HEK293 (cell line): ENCODE data around the gene CACNA1G.

Experiments
- CTCF ChIA-PET: fragments of 350-600 bp; formaldehyde crosslinking; extraction: SDS; loops from one replicate; lab custom pipeline; 2021; ENCODE audit warnings: antibody characterized with exemption; lab: Yijun Ruan, JAX
- POLR2A ChIA-PET: fragments of 300-600 bp; formaldehyde crosslinking; extraction: SDS; loops from one replicate; lab custom pipeline; 2020; ENCODE audit warnings: antibody characterized with exemption, inconsistent platforms; lab: Yijun Ruan, JAX
- H3K27ac ChIP-seq: fragments of 200-500 bp; sonication (Bioruptor generic); 2 replicates; pipeline ENCODE4 v1.5.1; 2014; ENCODE audit warnings: low read depth, low read length, control low read depth, inconsistent platforms; ENCODE audit errors: extremely low read depth
- H3K36me3 ChIP-seq, 2 experiments: fragments of 200-500 bp in 1 of 2; sonication (Bioruptor generic) in 1 of 2; 1 replicate in 1 of 2; 2 replicates in 1 of 2; pipeline ENCODE4 v1.5.1; 2014 to 2017; ENCODE audit warnings: inconsistent platforms in 2 of 2, low read length in 2 of 2; ENCODE audit not compliant: control insufficient read depth in 2 of 2, insufficient read depth in 1 of 2
- H3K4me1 ChIP-seq: fragments of 200-500 bp; sonication (Bioruptor generic); 2 replicates; pipeline ENCODE4 v1.5.1; 2014; ENCODE audit warnings: mild to moderate bottlenecking, low read length, inconsistent platforms; ENCODE audit not compliant: control insufficient read depth, insufficient read depth
- H3K4me3 ChIP-seq: 2 replicates; pipeline ENCODE4 v1.5.1; 2011; ENCODE audit warnings: low read depth, mild to moderate bottlenecking, control low read depth, low read length, moderate library complexity
- H3K9me3 ChIP-seq: fragments of 200-500 bp; sonication (Bioruptor generic); 2 replicates; pipeline ENCODE4 v1.5.1; 2014; ENCODE audit warnings: low read depth, low read length, inconsistent platforms; ENCODE audit not compliant: control insufficient read depth, insufficient read depth
- BCL11B ChIP-seq: fragments of 450-650 bp; formaldehyde crosslinking; IDR thresholded peaks from 2 replicates; pipeline ENCODE4 v1.5.1; 2016; ENCODE audit warnings: low read depth, missing biosample characterization, missing genetic modification characterization
- SP7 ChIP-seq: fragments of 450-650 bp; formaldehyde crosslinking; IDR thresholded peaks from 2 replicates; pipeline ENCODE4 v1.5.1; 2016; ENCODE audit warnings: missing biosample characterization, missing genetic modification characterization
- ZFP37 ChIP-seq: fragments of 450-650 bp; formaldehyde crosslinking; IDR thresholded peaks from 2 replicates; pipeline ENCODE4 v1.5.1; 2016; ENCODE audit warnings: missing biosample characterization, missing genetic modification characterization
- ZIC2 ChIP-seq: fragments of 450-650 bp; formaldehyde crosslinking; IDR thresholded peaks from 2 replicates; pipeline ENCODE4 v1.5.1; 2016; ENCODE audit warnings: missing biosample characterization, missing genetic modification characterization
- ZNF132 ChIP-seq: fragments of 450-650 bp; formaldehyde crosslinking; IDR thresholded peaks from 2 replicates; pipeline ENCODE4 v1.5.1; 2017; ENCODE audit warnings: missing biosample characterization, missing genetic modification characterization, borderline replicate concordance
- ZNF19 ChIP-seq: fragments of 450-650 bp; formaldehyde crosslinking; IDR thresholded peaks from 2 replicates; pipeline ENCODE4; 2016; ENCODE audit warnings: missing biosample characterization, missing genetic modification characterization, low read depth
- ZNF211 ChIP-seq: fragments of 450-650 bp; formaldehyde crosslinking; IDR thresholded peaks from 2 replicates; pipeline ENCODE4 v1.5.1; 2016; ENCODE audit warnings: low read depth, missing biosample characterization, missing genetic modification characterization
- ZNF350 ChIP-seq: fragments of 450-650 bp; formaldehyde crosslinking; IDR thresholded peaks from 2 replicates; pipeline ENCODE4 v1.5.0; 2017; ENCODE audit warnings: missing biosample characterization, mild to moderate bottlenecking, missing genetic modification characterization
- ZNF521 ChIP-seq: fragments of 450-650 bp; formaldehyde crosslinking; IDR thresholded peaks from 2 replicates; pipeline ENCODE4 v1.5.1; 2017; ENCODE audit warnings: missing biosample characterization, mild to moderate bottlenecking, missing genetic modification characterization
- ZNF530 ChIP-seq: fragments of 450-650 bp; formaldehyde crosslinking; IDR thresholded peaks from 2 replicates; pipeline ENCODE4 v1.5.1; 2016; ENCODE audit warnings: low read depth, missing biosample characterization, missing genetic modification characterization
- ZNF623 ChIP-seq: fragments of 450-650 bp; formaldehyde crosslinking; IDR thresholded peaks from 2 replicates; pipeline ENCODE4 v1.5.1; 2016; ENCODE audit warnings: missing biosample characterization, missing genetic modification characterization
- ZNF76 ChIP-seq: fragments of 450-650 bp; formaldehyde crosslinking; IDR thresholded peaks from 2 replicates; pipeline ENCODE4; 2016; ENCODE audit warnings: low read depth, missing biosample characterization, missing genetic modification characterization, borderline replicate concordance
- TF ChIP-seq, protein P1 (sequence below): fragments of 450-650 bp; formaldehyde crosslinking; conservative IDR thresholded peaks from 2 replicates; pipeline ENCODE4 v1.5.1; 2016; ENCODE audit warnings: low read depth, missing biosample characterization, missing genetic modification characterization
- TF ChIP-seq, protein P2 (sequence below): fragments of 450-650 bp; formaldehyde crosslinking; IDR thresholded peaks from 2 replicates; pipeline ENCODE4 v1.5.1; 2016; ENCODE audit warnings: missing biosample characterization, missing genetic modification characterization
- TF ChIP-seq, protein P3 (sequence below): fragments of 450-650 bp; formaldehyde crosslinking; IDR thresholded peaks from 2 replicates; pipeline ENCODE4 v1.5.1; 2016; ENCODE audit warnings: missing biosample characterization, missing genetic modification characterization
- TF ChIP-seq, protein P4 (sequence below): fragments of 450-650 bp; formaldehyde crosslinking; IDR thresholded peaks from 2 replicates; pipeline ENCODE4 v1.5.1; 2016; ENCODE audit warnings: missing biosample characterization, missing genetic modification characterization
- TF ChIP-seq, protein P5 (sequence below): fragments of 450-650 bp; formaldehyde crosslinking; IDR thresholded peaks from 2 replicates; pipeline ENCODE4 v1.5.1; 2016; ENCODE audit warnings: missing biosample characterization, missing genetic modification characterization
- TF ChIP-seq, protein P6 (sequence below): fragments of 450-650 bp; formaldehyde crosslinking; IDR thresholded peaks from 2 replicates; pipeline ENCODE4 v1.5.1; 2016; ENCODE audit warnings: missing biosample characterization, missing genetic modification characterization, borderline replicate concordance

CACNA1G gene

DNA sequence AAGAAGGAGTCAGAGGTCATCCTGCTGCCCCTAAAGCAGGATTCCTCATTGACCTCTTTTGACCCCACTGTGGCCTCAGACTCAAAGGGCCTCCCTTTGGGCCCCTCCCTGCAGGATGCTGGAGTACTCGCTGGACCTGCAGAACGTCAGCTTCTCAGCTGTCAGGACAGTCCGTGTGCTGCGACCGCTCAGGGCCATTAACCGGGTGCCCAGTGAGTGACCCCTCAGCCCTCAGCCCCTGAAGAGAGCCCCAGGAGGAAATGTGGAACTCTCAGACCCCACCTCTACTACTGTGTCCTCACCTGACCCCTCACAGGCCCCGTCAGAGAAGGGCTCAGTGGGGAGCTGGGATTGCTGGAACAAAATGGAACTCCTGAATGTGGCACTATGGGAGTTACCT, 9.1 kb downstream of the CACNA1G start (continued):
- TF ChIP-seq, protein P1, sequence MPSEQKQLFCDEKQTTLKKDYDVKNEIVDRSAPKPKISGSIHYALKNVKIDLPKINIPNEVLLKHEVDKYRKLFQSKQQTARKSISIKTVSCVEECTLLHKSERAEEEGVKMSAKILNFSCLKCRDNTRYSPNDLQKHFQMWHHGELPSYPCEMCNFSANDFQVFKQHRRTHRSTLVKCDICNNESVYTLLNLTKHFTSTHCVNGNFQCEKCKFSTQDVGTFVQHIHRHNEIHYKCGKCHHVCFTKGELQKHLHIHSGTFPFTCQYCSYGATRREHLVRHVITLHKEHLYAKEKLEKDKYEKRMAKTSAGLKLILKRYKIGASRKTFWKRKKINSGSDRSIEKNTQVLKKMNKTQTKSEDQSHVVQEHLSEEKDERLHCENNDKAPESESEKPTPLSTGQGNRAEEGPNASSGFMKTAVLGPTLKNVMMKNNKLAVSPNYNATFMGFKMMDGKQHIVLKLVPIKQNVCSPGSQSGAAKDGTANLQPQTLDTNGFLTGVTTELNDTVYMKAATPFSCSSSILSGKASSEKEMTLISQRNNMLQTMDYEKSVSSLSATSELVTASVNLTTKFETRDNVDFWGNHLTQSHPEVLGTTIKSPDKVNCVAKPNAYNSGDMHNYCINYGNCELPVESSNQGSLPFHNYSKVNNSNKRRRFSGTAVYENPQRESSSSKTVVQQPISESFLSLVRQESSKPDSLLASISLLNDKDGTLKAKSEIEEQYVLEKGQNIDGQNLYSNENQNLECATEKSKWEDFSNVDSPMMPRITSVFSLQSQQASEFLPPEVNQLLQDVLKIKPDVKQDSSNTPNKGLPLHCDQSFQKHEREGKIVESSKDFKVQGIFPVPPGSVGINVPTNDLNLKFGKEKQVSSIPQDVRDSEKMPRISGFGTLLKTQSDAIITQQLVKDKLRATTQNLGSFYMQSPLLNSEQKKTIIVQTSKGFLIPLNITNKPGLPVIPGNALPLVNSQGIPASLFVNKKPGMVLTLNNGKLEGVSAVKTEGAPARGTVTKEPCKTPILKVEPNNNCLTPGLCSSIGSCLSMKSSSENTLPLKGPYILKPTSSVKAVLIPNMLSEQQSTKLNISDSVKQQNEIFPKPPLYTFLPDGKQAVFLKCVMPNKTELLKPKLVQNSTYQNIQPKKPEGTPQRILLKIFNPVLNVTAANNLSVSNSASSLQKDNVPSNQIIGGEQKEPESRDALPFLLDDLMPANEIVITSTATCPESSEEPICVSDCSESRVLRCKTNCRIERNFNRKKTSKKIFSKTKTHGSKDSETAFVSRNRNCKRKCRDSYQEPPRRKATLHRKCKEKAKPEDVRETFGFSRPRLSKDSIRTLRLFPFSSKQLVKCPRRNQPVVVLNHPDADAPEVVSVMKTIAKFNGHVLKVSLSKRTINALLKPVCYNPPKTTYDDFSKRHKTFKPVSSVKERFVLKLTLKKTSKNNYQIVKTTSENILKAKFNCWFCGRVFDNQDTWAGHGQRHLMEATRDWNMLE (tag by site-specific recombination) = no peak
- TF ChIP-seq, protein P2, sequence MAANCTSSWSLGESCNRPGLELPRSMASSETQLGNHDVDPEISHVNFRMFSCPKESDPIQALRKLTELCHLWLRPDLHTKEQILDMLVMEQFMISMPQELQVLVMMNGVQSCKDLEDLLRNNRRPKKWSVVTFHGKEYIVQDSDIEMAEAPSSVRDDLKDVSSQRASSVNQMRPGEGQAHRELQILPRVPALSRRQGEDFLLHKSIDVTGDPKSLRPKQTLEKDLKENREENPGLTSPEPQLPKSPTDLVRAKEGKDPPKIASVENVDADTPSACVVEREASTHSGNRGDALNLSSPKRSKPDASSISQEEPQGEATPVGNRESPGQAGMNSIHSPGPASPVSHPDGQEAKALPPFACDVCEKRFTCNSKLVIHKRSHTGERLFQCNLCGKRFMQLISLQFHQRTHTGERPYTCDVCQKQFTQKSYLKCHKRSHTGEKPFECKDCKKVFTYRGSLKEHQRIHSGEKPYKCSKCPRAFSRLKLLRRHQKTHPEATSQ (tag by site-specific recombination) = no peak
- TF ChIP-seq ZIC2 (tag by site-specific recombination) (no peak), ZNF350 (tag by site-specific recombination) (no peak), SP7 (no peak)
- TF ChIP-seq, protein P3, sequence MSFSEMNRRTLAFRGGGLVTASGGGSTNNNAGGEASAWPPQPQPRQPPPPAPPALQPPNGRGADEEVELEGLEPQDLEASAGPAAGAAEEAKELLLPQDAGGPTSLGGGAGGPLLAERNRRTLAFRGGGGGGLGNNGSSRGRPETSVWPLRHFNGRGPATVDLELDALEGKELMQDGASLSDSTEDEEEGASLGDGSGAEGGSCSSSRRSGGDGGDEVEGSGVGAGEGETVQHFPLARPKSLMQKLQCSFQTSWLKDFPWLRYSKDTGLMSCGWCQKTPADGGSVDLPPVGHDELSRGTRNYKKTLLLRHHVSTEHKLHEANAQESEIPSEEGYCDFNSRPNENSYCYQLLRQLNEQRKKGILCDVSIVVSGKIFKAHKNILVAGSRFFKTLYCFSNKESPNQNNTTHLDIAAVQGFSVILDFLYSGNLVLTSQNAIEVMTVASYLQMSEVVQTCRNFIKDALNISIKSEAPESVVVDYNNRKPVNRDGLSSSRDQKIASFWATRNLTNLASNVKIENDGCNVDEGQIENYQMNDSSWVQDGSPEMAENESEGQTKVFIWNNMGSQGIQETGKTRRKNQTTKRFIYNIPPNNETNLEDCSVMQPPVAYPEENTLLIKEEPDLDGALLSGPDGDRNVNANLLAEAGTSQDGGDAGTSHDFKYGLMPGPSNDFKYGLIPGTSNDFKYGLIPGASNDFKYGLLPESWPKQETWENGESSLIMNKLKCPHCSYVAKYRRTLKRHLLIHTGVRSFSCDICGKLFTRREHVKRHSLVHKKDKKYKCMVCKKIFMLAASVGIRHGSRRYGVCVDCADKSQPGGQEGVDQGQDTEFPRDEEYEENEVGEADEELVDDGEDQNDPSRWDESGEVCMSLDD (tag by site-specific recombination) = no peak
- TF ChIP-seq, protein P4, sequence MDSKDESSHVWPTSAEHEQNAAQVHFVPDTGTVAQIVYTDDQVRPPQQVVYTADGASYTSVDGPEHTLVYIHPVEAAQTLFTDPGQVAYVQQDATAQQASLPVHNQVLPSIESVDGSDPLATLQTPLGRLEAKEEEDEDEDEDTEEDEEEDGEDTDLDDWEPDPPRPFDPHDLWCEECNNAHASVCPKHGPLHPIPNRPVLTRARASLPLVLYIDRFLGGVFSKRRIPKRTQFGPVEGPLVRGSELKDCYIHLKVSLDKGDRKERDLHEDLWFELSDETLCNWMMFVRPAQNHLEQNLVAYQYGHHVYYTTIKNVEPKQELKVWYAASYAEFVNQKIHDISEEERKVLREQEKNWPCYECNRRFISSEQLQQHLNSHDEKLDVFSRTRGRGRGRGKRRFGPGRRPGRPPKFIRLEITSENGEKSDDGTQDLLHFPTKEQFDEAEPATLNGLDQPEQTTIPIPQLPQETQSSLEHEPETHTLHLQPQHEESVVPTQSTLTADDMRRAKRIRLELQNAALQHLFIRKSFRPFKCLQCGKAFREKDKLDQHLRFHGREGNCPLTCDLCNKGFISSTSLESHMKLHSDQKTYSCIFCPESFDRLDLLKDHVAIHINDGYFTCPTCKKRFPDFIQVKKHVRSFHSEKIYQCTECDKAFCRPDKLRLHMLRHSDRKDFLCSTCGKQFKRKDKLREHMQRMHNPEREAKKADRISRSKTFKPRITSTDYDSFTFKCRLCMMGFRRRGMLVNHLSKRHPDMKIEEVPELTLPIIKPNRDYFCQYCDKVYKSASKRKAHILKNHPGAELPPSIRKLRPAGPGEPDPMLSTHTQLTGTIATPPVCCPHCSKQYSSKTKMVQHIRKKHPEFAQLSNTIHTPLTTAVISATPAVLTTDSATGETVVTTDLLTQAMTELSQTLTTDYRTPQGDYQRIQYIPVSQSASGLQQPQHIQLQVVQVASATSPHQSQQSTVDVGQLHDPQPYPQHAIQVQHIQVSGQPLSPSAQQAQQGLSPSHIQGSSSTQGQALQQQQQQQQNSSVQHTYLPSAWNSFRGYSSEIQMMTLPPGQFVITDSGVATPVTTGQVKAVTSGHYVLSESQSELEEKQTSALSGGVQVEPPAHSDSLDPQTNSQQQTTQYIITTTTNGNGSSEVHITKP (tag by site-specific recombination) = no peak

DNA sequence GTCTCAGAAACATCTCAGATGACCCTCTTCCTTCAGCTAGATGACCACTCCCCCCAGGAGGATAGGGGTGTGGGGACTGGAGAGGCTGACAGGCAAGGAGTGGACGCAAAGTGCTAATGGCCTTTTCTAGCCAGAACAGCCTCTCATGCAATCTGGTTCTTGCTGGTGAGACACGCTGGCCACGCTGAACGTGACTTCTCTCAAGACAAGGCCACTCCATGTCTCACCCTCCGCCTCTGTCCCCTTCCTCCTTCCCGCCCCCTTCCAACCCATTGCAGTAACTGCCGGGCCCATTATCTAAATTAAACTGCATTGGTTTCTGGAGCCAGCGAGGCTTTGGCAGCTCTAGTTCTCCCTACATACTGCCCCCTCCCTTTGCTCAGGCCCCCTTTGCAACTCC, 9.5 kb downstream of the CACNA1G start:
- H3K4me1 ChIP-seq = peaks cover 3% of the 10 kb centered on the region; the same call in 1 of the 2 replicates
- no peaks in the 10 kb centered on the region for H3K9me3 ChIP-seq
- H3K27ac ChIP-seq = no peak overlapping the region
- H3K4me3 ChIP-seq = no peak overlapping the region
- ChIA-PET CTCF (interaction anchor here (0.7 to 2.5 kb wide), 2 partner anchors 9 to 57 kb away, joined by 4 to 12 read pairs; no protein-coding TSS in a partner anchor), POLR2A (interaction anchor here (1.0 kb wide), 1 partner anchor 20 kb away, joined by 3 read pairs; no protein-coding TSS in a partner anchor)
- no peaks in the 10 kb centered on the region for H3K36me3 ChIP-seq
- TF ChIP-seq ZNF211 (tag by site-specific recombination) (no peak), ZNF19 (tag by site-specific recombination) (no peak), ZNF76 (tag by site-specific recombination) (no peak), ZNF132 (tag by site-specific recombination) (no peak), ZNF530 (tag by site-specific recombination) (no peak), ZFP37 (tag by site-specific recombination) (no peak), ZNF623 (tag by site-specific recombination) (no peak), BCL11B (tag by site-specific recombination) (no peak), ZNF521 (no peak)
- TF ChIP-seq, protein P5, sequence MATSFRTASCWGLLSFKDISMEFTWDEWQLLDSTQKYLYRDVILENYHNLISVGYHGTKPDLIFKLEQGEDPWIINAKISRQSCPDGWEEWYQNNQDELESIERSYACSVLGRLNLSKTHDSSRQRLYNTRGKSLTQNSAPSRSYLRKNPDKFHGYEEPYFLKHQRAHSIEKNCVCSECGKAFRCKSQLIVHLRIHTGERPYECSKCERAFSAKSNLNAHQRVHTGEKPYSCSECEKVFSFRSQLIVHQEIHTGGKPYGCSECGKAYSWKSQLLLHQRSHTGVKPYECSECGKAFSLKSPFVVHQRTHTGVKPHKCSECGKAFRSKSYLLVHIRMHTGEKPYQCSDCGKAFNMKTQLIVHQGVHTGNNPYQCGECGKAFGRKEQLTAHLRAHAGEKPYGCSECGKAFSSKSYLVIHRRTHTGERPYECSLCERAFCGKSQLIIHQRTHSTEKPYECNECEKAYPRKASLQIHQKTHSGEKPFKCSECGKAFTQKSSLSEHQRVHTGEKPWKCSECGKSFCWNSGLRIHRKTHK (tag by site-specific recombination) = no peak
- TF ChIP-seq, protein P6, sequence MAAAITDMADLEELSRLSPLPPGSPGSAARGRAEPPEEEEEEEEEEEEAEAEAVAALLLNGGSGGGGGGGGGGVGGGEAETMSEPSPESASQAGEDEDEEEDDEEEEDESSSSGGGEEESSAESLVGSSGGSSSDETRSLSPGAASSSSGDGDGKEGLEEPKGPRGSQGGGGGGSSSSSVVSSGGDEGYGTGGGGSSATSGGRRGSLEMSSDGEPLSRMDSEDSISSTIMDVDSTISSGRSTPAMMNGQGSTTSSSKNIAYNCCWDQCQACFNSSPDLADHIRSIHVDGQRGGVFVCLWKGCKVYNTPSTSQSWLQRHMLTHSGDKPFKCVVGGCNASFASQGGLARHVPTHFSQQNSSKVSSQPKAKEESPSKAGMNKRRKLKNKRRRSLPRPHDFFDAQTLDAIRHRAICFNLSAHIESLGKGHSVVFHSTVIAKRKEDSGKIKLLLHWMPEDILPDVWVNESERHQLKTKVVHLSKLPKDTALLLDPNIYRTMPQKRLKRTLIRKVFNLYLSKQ = no peak
